H9 (cell line): ENCODE data around the gene BUB1. TPM values are rescaled to one million over a fixed set of nuclear protein-coding genes. Genes with fewer than 3 reads are reported as not detected.

Source experiments
- DNase-seq: peaks from one replicate; pipeline ENCODE4 v3.0.0-alpha.2; 2017
- H2AFZ ChIP-seq: one replicate; pipeline ENCODE4 v1.6.1; 2013; ENCODE audit warnings: mild to moderate bottlenecking, low read length, control low read depth, moderate library complexity
- H2AK5ac ChIP-seq: 2 replicates; pipeline ENCODE4 v1.6.1; 2013; ENCODE audit warnings: low read length, control low read depth, mixed read lengths; ENCODE audit not compliant: insufficient read length
- H2BK120ac ChIP-seq: one replicate; pipeline ENCODE4 v1.6.1; 2013; ENCODE audit warnings: low read depth, mild to moderate bottlenecking, low read length, control low read depth, inconsistent platforms; ENCODE audit not compliant: poor library complexity, severe bottlenecking
- H2BK12ac ChIP-seq: 2 replicates; pipeline ENCODE4 v1.6.1; 2013; ENCODE audit warnings: low read length, control low read depth, mixed read lengths, low read depth; ENCODE audit not compliant: insufficient read length
- H2BK15ac ChIP-seq: 2 replicates; pipeline ENCODE4 v1.6.1; 2013; ENCODE audit warnings: low read depth, low read length, control low read depth
- H2BK20ac ChIP-seq: one replicate; pipeline ENCODE4 v1.6.1; 2013; ENCODE audit warnings: low read depth, mild to moderate bottlenecking, low read length, control low read depth, inconsistent platforms; ENCODE audit not compliant: poor library complexity, severe bottlenecking
- H2BK5ac ChIP-seq: 2 replicates; pipeline ENCODE4 v1.6.1; 2013; ENCODE audit warnings: low read length, control low read depth, mixed read lengths; ENCODE audit not compliant: insufficient read length
- H3K14ac ChIP-seq: 2 replicates; pipeline ENCODE4 v1.6.1; 2013; ENCODE audit warnings: low read length, control low read depth; ENCODE audit not compliant: insufficient read depth
- H3K18ac ChIP-seq: 2 replicates; pipeline ENCODE4 v1.6.1; 2013; ENCODE audit warnings: low read depth, mild to moderate bottlenecking, mixed read lengths, low read length, control low read depth; ENCODE audit not compliant: insufficient read length
- H3K23ac ChIP-seq: 2 replicates; pipeline ENCODE4 v1.6.1; 2013; ENCODE audit warnings: low read length, control low read depth, mixed read lengths, low read depth; ENCODE audit not compliant: insufficient read length
- H3K23me2 ChIP-seq: 2 replicates; pipeline ENCODE4 v1.6.1; 2013; ENCODE audit warnings: low read depth, mild to moderate bottlenecking, mixed read lengths, low read length, control low read depth; ENCODE audit not compliant: insufficient read length, poor library complexity, severe bottlenecking
- H3K27ac ChIP-seq: 2 replicates; pipeline ENCODE4 v1.5.1; 2013; ENCODE audit warnings: low read length, control low read depth, mixed read lengths, low read depth; ENCODE audit not compliant: insufficient read length
- H3K27me3 ChIP-seq: 2 replicates; pipeline ENCODE4 v1.6.1; 2013; ENCODE audit warnings: low read length, control low read depth, inconsistent platforms; ENCODE audit not compliant: insufficient read depth
- H3K4ac ChIP-seq: 2 replicates; pipeline ENCODE4 v1.6.1; 2013; ENCODE audit warnings: low read depth, mild to moderate bottlenecking, control low read depth, inconsistent platforms, low read length, moderate library complexity
- H3K4me1 ChIP-seq: 2 replicates; pipeline ENCODE4 v1.6.1; 2013; ENCODE audit warnings: low read length, control low read depth, inconsistent platforms; ENCODE audit not compliant: insufficient read depth
- H3K4me2 ChIP-seq: 2 replicates; pipeline ENCODE4 v1.6.1; 2013; ENCODE audit warnings: low read length, control low read depth, mixed read lengths; ENCODE audit not compliant: insufficient read length, insufficient read depth
- H3K56ac ChIP-seq: 2 replicates; pipeline ENCODE4 v1.6.1; 2013; ENCODE audit warnings: low read depth, mild to moderate bottlenecking, mixed read lengths, low read length, control low read depth; ENCODE audit not compliant: insufficient read length
- H3K79me1 ChIP-seq: 2 replicates; pipeline ENCODE4 v1.6.1; 2013; ENCODE audit warnings: low read depth, mild to moderate bottlenecking, moderate library complexity, low read length, control low read depth, inconsistent platforms; ENCODE audit not compliant: insufficient read depth, poor library complexity, severe bottlenecking
- H3K79me2 ChIP-seq: 2 replicates; pipeline ENCODE4 v1.6.1; 2013; ENCODE audit warnings: low read length, control low read depth, inconsistent platforms; ENCODE audit not compliant: insufficient read depth
- H3K9ac ChIP-seq: 2 replicates; pipeline ENCODE4 v1.6.1; 2013; ENCODE audit warnings: low read length, control low read depth, mixed read lengths; ENCODE audit not compliant: insufficient read length; ENCODE audit errors: extremely low read depth
- H3K9me3 ChIP-seq: one replicate; pipeline ENCODE4 v1.6.1; 2013; ENCODE audit warnings: low read depth, low read length, inconsistent platforms; ENCODE audit not compliant: control insufficient read depth
- H3T11ph ChIP-seq: one replicate; pipeline ENCODE4 v1.6.1; 2013; ENCODE audit warnings: mild to moderate bottlenecking, low read length, control low read depth, inconsistent platforms
- H4K20me1 ChIP-seq: one replicate; pipeline ENCODE4 v1.6.1; 2013; ENCODE audit not compliant: control insufficient read depth, insufficient read length, insufficient read depth
- H4K5ac ChIP-seq: 2 replicates; pipeline ENCODE4 v1.6.1; 2013; ENCODE audit warnings: low read depth, mild to moderate bottlenecking, mixed read lengths, low read length, control low read depth; ENCODE audit not compliant: insufficient read length
- H4K8ac ChIP-seq: replicated peaks from 2 replicates; pipeline ENCODE4 v1.6.1; 2013; ENCODE audit warnings: low read length, control low read depth, mixed read lengths, low read depth; ENCODE audit not compliant: insufficient read length
- H4K91ac ChIP-seq: 2 replicates; pipeline ENCODE4 v1.6.1; 2013; ENCODE audit warnings: low read depth, mild to moderate bottlenecking, moderate library complexity, mixed read lengths, low read length, control low read depth; ENCODE audit not compliant: insufficient read length
- H3K27ac Mint-ChIP-seq, 3 experiments: 2 replicates in 2 of 3; 3 replicates in 1 of 3; pipeline ENCODE4 v1.8.0; 2020 to 2021; ENCODE audit warnings: mixed read lengths in 3 of 3, mild to moderate bottlenecking in 1 of 3, moderate library complexity in 1 of 3
- H3K27me3 Mint-ChIP-seq: 2 replicates; pipeline ENCODE4 v1.8.0; 2021; ENCODE audit warnings: low read depth, mild to moderate bottlenecking, moderate library complexity, mixed read lengths
- H3K36me3 Mint-ChIP-seq, 3 experiments: 2 replicates in 2 of 3; 3 replicates in 1 of 3; pipeline ENCODE4 v1.8.0; 2020 to 2021; ENCODE audit warnings: low read depth in 3 of 3, mixed read lengths in 3 of 3; ENCODE audit not compliant: insufficient read depth in 1 of 3
- H3K4me1 Mint-ChIP-seq, 2 experiments: 2 replicates each; pipeline ENCODE4 v1.8.0; 2020; ENCODE audit warnings: mixed read lengths in 2 of 2
- H3K4me3 Mint-ChIP-seq, 2 experiments: 2 replicates in 1 of 2; 3 replicates in 1 of 2; pipeline ENCODE4 v1.8.0; 2020 to 2021; ENCODE audit warnings: mild to moderate bottlenecking in 2 of 2, mixed read lengths in 2 of 2, moderate library complexity in 1 of 2
- H3K9me3 Mint-ChIP-seq, 2 experiments: 2 replicates in 1 of 2; 3 replicates in 1 of 2; pipeline ENCODE4 v1.8.0; 2020; ENCODE audit warnings: mild to moderate bottlenecking in 2 of 2, mixed read lengths in 2 of 2, moderate library complexity in 1 of 2
- CTCF ChIP-seq: fragments of 200-600 bp; sonication (generic); conservative IDR thresholded peaks from 3 replicates; pipeline ENCODE4 v1.8.0; 2021; ENCODE audit warnings: antibody characterized with exemption, mild to moderate bottlenecking
- whole genome bisulfite sequencing: extraction: QIAGEN DNeasy Blood & Tissue Kit; methylation state at CpG from one replicate; pipeline ENCODE4 v1.1.7; 2013; ENCODE audit warnings: missing lambda C conversion rate, low lambda C conversion rate, mixed read lengths; ENCODE audit not compliant: insufficient read length; ENCODE audit errors: extremely low coverage; 5-methylcytosine and 5-hydroxymethylcytosine counted together
- long read RNA-seq: library from polyadenylated mRNA; unstranded; transcript quantifications from one replicate; pipeline ENCODE4 v2.0.0, GENCODE V29; 2020
- total RNA-seq: library from RNA; stranded (reverse); gene quantifications from 2 replicates; pipeline ENCODE4 v1.2.1, GENCODE V29; 2021

Gene BUB1
- 129 and 144 TPM in 2 replicates for total RNA-seq
- long read RNA-seq, transcript BUB1-201 (25 exons, 3,507 nt), result major isoform, 789 of 1,023 reads
- long read RNA-seq, transcript BUB1-207 (20 exons, 2,501 nt), result minor isoform, 9 of 1,023 reads
- long read RNA-seq, transcript BUB1-206 (10 exons, 1,999 nt), result minor isoform, 5 of 1,023 reads
- long read RNA-seq, partial matches to known transcripts, result 122 of 1,023 reads
- long read RNA-seq, other reads (novel, unspliced or antisense), result 97 of 1,023 reads

- Histone ChIP-seq H3K79me1 (peaks cover 15% of the 10 kb centered on the region), H3K4me2 (peak within 1 kb of the TSS; percentile 94), H3K23me2 (peaks cover 7% of the 10 kb centered on the region), H3K23ac (no peak within 1 kb of the TSS), H3T11ph (no peak within 1 kb of the TSS), H3K18ac (peak within 1 kb of the TSS; percentile 77), H2AFZ (no peak within 1 kb of the TSS), H3K56ac (no peak within 1 kb of the TSS), H3K9ac (peak within 1 kb of the TSS; percentile 92), H4K91ac (no peak within 1 kb of the TSS), H2BK120ac (no peak within 1 kb of the TSS), H2AK5ac (no peak within 1 kb of the TSS), H2BK15ac (no peak within 1 kb of the TSS), H3K14ac (peak within 1 kb of the TSS; percentile 52; the same call in 1 of the 2 replicates), H3K4me1 (peaks cover 5% of the 10 kb centered on the region; the same call in 1 of the 2 replicates), H3K79me2 (peaks cover 23% of the 10 kb centered on the region), H3K27me3 (no peaks in the 10 kb centered on the region), H4K20me1 (no peaks in the 10 kb centered on the region), H3K4ac (no peak within 1 kb of the TSS; the same call in 1 of the 2 replicates), H2BK20ac (no peak within 1 kb of the TSS), H2BK12ac (peak within 1 kb of the TSS; percentile 35), H3K27ac (peak within 1 kb of the TSS; percentile 65), H3K9me3 (no peaks in the 10 kb centered on the region), H4K8ac (no peak within 1 kb of the TSS), H2BK5ac (no peak within 1 kb of the TSS), H4K5ac (no peak within 1 kb of the TSS)
- WGBS, result no CpG with 5 or more reads among the region's 58 CpGs
- peak; percentile 97 for DNase-seq
- Mint-ChIP-seq H3K4me1 (peaks cover 48 to 51% of the 10 kb centered on the region in 2 experiments), H3K9me3 (peaks cover 15 to 21% of the 10 kb centered on the region in 2 experiments), H3K4me3 (peak within 1 kb of the TSS; percentile 85 to 96), H3K27me3 (peaks cover 1% of the 10 kb centered on the region; the same call in 1 of the 2 replicates), H3K27ac (peak within 1 kb of the TSS; percentile 98 to 99 (median 98)), H3K36me3 (peaks cover 30 to 50% (median 33%) of the 10 kb centered on the region in 3 experiments)
- no peak for TF ChIP-seq CTCF
Measured at GRCh38 chr2:110677530-110678456, at the start of gene BUB1. TSS of gene BUB1 (minus strand) at chr2:110678063. CDS start at chr2:110677995, 68 bp downstream.
